ENCODE measurements around the gene OPTN.

The OPTN gene

DNA sequence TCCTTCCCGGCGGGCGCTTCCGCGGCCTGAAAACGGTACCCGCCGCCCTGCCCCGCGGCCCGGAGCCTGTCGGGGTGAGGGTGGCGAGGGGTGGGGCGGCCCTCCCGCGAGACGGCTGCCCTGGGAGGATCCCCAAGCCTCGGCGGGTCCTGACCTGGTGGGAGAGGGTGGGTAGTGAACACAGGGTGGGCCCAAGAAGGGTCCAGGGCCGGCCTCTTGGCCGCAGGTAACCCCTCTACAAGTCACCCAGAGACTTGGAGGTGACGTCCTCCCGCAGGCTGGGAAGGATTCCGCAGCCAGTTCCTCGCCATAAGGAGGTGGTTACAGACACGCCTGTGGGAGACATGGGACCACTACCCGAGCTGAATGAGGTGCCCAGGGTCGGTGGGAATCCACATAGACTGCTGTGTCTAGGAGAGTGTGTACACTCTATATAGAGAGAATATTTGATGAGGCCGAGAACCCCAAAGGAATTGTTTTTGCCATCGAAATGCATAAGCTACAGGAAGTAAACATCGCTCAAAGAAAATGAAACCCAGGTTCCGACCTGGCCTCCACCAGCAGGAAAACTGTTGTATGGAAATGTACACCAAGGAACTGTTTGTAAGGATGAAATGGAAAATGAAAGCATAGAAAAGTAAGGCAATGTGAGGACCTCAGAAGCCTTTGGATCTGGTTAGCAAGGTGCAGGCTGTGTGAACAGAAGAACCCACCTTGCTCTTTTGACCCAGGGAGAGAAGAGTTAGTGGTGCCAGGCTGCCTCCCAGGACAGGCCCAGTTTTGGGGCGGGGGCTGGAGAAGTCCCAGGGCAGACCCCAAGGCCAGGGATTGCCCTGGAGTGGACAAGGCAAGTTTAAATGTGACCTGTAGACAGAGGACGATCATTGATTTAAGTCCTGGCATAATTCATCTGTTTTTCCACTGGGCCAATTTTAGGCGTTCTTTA lies 659 bp downstream of the OPTN start:
- Histone ChIP-seq H3K36me3 (no peaks in the 10 kb centered on the region), H3K4me3 (ENCODE audit: low read depth, low read length) (peak overlapping the region; percentile 70), H3K9me3 (ENCODE audit: severe bottlenecking) (no peaks in the 10 kb centered on the region), H3K27me3 (ENCODE audit: insufficient read depth, low read depth, severe bottlenecking) (no peaks in the 10 kb centered on the region), H3K27ac (peak overlapping the region; percentile 34; the same call in 1 of the 2 replicates)
- DNase-seq, result peak; percentile 15
- TF ChIP-seq, protein P1, sequence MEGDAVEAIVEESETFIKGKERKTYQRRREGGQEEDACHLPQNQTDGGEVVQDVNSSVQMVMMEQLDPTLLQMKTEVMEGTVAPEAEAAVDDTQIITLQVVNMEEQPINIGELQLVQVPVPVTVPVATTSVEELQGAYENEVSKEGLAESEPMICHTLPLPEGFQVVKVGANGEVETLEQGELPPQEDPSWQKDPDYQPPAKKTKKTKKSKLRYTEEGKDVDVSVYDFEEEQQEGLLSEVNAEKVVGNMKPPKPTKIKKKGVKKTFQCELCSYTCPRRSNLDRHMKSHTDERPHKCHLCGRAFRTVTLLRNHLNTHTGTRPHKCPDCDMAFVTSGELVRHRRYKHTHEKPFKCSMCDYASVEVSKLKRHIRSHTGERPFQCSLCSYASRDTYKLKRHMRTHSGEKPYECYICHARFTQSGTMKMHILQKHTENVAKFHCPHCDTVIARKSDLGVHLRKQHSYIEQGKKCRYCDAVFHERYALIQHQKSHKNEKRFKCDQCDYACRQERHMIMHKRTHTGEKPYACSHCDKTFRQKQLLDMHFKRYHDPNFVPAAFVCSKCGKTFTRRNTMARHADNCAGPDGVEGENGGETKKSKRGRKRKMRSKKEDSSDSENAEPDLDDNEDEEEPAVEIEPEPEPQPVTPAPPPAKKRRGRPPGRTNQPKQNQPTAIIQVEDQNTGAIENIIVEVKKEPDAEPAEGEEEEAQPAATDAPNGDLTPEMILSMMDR (IDR thresholded peaks at IDR 0.05; ENCODE audit: low read depth, low read length), result no peak

DNA sequence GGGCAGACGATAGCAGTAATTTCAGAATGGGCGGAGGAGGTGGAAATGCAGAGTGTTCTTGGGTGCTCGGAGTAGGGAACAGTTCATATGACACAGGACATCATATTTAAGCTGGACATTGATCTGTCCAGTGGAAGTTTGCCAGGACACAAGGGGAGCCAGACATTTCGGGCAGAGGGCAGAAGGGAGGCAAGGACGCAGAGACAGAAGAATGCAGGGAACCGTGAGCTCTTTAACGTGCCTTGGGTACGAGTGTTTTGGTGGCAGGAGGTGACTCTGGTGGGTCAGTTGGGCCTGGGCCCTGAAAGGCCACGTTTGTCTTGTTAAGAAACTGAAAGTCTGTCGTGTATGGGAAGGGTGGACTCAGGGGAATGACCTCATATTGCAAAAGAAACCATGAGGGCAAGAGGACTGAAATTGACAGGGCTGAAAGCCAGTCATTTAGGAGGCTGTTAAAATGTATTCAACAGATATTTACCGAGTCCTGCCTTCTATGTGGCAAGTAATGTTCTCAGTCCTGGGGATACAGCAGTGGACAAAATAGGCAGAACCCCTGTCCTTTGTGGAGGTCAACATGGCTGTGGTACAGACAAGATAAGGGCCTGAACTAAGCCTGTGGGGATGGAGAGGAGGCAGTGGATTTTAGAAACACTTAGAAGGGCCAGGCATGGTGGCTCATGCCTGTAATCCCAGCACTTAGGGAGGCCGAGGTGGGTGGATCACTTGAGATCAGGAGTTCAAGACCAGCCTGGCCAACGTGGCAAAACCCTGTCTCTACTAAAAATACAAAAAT lies 2.2 kb downstream of the OPTN start:
- H3K36me3 ChIP-seq, result no peaks in the 10 kb centered on the region
- TF ChIP-seq, protein P1 (IDR thresholded peaks at IDR 0.05; ENCODE audit: low read depth, low read length), result no peak
- DNase-seq, result no peak
- no peaks in the 10 kb centered on the region for H3K27me3 ChIP-seq (ENCODE audit: insufficient read depth, low read depth, severe bottlenecking)
- no peak overlapping the region for H3K27ac ChIP-seq
- no peak overlapping the region for H3K4me3 ChIP-seq (ENCODE audit: low read depth, low read length)
- no peaks in the 10 kb centered on the region for H3K9me3 ChIP-seq (ENCODE audit: severe bottlenecking)

DNA sequence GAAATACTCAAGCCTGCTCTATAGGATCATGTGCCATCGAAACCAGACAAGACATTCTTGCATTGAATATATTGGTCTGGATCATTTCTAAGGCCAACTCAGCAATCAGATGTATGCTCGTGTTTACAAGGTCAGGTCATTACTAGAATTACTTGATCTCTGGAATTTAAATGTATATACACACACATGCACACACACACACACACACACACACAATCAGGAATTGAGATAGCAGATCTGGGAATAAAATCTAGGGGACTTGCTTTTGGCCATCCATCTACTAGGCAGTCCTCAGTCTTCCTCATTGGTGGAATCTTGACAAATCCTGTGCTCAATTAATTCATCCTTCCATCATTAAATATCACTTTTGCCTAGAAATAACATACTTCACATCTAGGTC lies 3.6 kb downstream of the OPTN start:
- no peaks in the 10 kb centered on the region for H3K36me3 ChIP-seq
- no peaks in the 10 kb centered on the region for H3K9me3 ChIP-seq (ENCODE audit: severe bottlenecking)
- DNase-seq, result no peak
- no peak overlapping the region for H3K27ac ChIP-seq
- no peak overlapping the region for H3K4me3 ChIP-seq (ENCODE audit: low read depth, low read length)
- H3K27me3 ChIP-seq (ENCODE audit: insufficient read depth, low read depth, severe bottlenecking), result no peaks in the 10 kb centered on the region
- TF ChIP-seq, protein P1 (IDR thresholded peaks at IDR 0.05; ENCODE audit: low read depth, low read length), result no peak

DNA sequence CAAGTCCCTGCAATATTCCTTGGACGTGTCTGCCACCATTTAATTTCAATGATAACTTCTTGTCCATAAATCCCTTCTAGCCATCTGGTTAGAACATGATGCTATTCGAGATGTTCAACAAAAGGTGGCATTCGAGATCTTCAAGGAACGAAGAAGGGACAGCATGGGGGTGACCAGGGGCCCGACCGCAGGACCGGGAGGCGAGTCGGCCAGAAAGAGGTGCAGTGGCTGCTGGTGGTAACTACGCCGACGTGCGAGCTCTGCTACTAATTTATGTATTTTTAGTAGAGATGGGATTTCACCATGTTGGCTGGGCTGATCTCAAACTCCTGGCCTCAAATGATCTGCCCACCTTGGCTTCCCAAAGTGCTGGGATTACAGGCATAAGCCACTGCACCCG lies 4.7 kb downstream of the OPTN start:
- no peak for DNase-seq
- TF ChIP-seq, protein P1 (IDR thresholded peaks at IDR 0.05; ENCODE audit: low read depth, low read length), result no peak
- no peak overlapping the region for H3K27ac ChIP-seq
- H3K36me3 ChIP-seq, result no peaks in the 10 kb centered on the region
- no peaks in the 10 kb centered on the region for H3K27me3 ChIP-seq (ENCODE audit: insufficient read depth, low read depth, severe bottlenecking)
- no peaks in the 10 kb centered on the region for H3K9me3 ChIP-seq (ENCODE audit: severe bottlenecking)
- no peak overlapping the region for H3K4me3 ChIP-seq (ENCODE audit: low read depth, low read length)

DNA sequence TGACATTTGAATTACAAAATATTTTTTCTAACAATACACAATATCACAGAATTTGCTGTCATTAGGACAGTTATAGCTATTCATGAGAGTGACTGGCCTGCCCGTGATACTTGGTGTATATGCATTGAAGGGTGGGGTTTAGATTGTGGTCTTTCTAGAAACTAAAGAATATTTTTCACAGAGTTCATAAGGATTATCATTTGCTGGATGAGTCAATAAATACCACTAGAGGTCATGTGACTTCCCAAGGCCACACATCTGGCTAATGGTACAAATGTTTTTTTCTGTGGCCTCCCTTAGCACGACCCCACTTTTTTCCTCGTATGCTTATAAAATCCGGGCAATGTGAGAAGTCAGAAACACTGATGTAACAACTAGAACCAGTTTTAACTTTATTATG lies 5.2 kb downstream of the OPTN start:
- Histone ChIP-seq H3K36me3 (no peaks in the 10 kb centered on the region), H3K4me3 (ENCODE audit: low read depth, low read length) (no peak overlapping the region), H3K27me3 (ENCODE audit: insufficient read depth, low read depth, severe bottlenecking) (no peaks in the 10 kb centered on the region), H3K27ac (no peak overlapping the region), H3K9me3 (ENCODE audit: severe bottlenecking) (no peaks in the 10 kb centered on the region)
- no peak for DNase-seq
- TF ChIP-seq, protein P1 (IDR thresholded peaks at IDR 0.05; ENCODE audit: low read depth, low read length), result no peak
